HPDE6-E6E7 (cell line): ENCODE measurements around the gene RET.

ENCODE experiments used
- DNase-seq: peaks from one replicate; pipeline ENCODE4 v3.0.0; 2011; ENCODE audit warnings: missing footprints; ENCODE audit errors: extremely low spot score

RET gene

DNA sequence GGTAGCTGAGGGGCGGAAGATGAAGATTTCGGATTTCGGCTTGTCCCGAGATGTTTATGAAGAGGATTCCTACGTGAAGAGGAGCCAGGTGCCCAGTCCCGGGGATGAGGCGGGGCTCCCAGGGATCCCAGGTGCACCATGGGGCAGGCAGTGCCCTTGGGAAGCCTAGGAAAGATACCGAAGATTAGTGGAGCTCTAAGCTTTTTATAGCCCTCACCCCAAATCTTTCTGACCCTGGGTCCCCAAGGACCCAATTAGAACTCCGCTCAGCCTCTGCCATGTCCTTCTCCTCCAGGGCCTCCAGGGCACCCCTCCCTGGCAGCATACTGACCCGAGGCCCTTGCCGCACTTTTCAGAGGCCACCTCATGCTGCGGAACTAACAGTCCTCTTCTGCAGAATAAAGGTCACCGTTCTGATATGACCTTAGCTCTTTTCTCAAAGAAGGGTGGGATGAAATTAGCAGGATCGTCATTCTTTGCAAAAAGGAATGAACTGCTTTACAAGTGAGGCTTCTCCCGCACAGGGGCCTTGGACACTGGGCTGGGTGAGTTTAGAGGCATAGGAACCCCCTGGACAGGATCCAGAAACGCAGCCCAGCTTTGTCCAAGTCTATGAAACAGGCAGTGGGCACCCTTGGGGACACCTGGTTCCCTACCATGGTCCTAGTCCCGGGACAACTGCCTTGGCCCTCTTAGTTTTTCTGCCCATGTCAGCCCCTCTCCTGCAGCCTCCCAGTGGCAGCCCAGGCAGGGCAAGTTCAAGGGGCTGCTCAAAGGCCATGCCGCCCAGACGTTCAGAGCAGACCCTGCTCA lies 43.5 kb downstream of the RET start:
- no peak for DNase-seq

GRCh38 chr10:43120929-43121314 lies 44.1 kb downstream of the RET start:
- DNase-seq: no peak

DNA sequence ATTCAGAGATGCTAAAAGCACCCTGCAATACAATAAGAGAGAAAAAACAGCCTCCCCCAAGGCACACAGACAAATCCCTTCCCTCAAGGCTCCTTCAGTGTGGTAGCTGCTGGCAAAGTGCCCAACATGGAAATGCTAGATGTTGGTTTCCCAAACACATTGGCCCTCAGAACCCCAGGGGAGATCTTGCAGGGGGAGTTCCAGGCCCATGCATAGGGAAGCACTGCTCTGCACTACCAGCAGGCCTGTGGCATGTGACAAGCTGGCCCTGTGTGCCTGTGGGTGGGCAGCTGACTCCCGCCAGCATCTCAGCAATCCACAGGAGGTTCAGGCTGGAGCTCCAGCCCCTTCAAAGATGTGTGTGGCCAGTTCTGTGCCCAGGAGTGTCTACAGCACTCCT lies 44.6 kb downstream of the RET start:
- no peak for DNase-seq

DNA sequence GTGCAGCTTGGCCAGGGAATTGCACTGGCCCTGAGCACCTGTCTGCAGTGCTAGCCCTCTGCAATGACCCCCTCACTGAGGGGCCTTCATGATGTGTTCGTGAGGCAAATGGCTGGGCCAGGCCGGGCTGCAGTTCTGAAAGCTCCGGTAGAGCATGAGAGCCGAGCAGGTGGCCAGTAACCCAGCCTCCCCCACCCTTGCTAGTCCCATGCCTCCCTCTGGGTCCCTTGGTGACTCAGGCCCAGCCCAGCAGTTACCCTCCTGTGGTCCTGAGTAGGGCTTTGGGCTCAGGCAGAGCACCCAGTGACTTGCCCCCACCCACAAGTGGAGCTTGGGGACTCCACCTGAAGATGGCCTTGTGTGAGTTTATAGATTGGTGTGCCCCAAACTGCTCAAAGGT lies 45.2 kb downstream of the RET start:
- DNase-seq: no peak

GRCh38 chr10:43122826-43123225 lies 46.0 kb downstream of the RET start:
- no peak for DNase-seq

DNA sequence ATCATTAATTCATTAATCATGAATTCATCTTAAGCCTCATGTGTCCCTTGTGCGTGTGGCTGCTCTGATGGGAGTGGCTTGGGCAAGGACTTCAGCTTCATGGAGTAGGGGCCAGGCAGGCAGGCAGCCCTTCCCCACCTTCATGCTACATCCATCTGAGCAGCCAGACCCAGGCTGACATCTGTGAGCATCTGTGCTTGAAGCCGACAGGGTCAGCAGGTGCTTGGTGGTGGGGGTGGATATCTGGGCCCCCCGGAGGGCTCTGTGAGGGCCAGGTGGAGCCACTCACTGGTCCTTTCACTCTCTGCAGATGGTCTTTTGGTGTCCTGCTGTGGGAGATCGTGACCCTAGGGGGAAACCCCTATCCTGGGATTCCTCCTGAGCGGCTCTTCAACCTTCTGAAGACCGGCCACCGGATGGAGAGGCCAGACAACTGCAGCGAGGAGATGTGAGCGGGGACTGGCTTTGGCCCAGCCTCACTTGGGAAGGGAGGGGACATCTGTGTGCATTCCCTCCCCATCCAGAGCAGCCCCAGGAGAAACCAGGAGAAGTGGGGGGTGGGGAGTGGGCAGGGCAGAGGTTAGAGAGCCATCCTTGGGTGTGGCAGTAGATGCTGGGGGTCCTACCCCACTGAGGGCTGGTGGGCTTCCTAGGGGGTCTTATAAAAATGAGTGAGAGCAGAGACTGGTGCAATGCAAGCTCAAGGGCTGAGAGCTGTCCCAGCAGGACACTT lies 46.7 kb downstream of the RET start:
- DNase-seq: no peak

DNA sequence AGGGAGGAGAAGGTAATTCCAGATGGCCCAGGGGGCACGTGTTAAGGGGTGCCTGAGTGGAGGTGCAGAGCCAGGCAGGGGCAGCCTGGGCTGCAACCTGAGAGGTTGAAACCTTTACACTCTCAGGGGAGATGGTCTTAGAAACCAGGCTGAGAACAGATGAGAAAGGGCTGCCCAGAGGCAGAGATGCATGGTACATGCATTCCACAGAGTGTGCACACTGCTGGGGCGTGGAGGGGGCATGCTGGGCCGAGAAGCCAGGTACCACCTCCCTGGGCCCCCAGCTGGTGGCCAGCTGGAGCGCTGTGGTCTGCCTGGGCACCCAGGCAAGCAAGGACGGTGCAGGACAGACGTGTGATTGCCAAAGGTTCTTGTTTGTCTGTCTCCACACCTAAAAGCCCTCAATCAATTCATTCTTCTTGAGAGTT lies 47.2 kb downstream of the RET start:
- DNase-seq: no peak

DNA sequence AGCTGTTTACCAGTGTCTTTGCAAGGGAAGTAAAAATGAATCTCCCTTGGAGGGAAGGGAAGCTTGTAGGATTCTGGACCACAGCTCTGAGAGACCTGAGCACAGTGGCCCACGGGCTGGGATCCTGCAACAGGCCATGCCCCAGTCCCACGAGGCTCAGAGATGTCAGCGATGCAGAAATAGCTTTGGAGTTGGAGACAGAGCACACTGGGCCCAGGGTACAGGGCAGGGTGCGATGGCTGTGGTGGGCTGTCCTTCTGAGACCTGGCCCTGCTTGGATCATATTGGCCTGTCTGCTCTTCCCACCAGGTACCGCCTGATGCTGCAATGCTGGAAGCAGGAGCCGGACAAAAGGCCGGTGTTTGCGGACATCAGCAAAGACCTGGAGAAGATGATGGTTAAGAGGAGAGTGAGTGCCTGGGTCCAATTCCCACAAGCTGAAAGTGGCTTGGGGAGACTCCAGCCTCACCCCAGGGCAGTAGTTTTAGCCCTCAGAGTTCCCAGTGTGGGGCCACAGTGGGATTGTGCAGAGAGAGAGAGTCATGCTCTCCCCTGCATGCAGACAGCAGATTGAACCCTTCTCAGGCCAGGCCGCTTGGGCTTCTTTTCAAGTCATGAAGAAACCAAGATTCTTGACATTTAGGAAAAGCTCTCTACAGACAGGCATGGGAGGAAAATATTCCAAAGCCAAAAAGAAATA lies 47.9 kb downstream of the RET start:
- DNase-seq: no peak

- DNase-seq: no peak
Observed at GRCh38 chr10:43125274-43125845, 48.5 kb downstream of the RET start.

GRCh38 chr10:43125881-43126731 lies 49.2 kb downstream of the RET start:
- no peak for DNase-seq

- no peak for DNase-seq
Observed at GRCh38 chr10:43126759-43127424, 50.0 kb downstream of the RET start.

DNA sequence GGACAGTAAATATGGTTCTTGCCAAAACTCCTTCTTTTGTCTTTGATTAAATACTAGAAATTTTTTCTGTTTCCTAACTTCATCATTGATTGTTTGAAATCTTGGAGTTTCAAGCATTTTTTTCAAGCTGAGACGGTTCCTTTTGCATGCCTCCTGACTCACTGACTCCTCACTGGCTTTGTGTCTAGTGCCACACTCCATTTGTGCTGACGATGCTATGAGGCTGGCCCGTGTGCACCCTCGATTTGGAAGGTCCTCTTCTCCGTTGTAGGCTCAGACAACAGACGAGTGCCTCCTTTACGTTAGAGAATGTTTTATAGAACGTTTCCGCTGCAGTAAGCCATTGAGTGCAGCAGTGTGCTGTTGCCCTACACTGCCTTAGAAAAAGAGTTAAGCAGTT lies 50.6 kb downstream of the RET start:
- no peak for DNase-seq

DNA sequence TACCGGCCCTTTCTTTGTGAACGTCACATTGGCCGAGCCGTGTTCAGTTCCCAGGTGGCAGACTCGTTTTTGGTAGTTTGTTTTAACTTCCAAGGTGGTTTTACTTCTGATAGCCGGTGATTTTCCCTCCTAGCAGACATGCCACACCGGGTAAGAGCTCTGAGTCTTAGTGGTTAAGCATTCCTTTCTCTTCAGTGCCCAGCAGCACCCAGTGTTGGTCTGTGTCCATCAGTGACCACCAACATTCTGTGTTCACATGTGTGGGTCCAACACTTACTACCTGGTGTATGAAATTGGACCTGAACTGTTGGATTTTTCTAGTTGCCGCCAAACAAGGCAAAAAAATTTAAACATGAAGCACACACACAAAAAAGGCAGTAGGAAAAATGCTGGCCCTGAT lies 51.5 kb downstream of the RET start:
- DNase-seq: no peak

GRCh38 chr10:43128958-43129706 lies 52.3 kb downstream of the RET start:
- DNase-seq: peak; percentile 69

DNA sequence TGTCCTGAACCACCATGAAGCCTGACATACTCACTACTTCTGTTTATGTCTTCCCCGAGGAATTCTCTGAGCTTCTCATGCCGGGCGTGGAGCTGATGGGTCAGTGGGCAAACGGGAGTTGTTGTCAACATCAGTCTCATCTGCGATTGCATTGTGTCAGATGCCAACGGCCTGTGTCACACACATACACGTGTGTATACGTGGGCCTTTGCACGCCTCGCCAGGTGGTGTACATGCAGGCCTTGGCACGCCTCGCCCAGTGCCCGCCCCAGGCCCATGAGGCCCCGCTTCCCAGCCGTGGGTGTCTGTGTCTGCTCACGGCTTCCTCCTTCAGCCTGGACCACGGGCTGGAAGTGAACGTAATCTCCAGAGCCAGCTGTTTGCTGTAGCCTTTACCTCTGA lies 53.9 kb downstream of the RET start:
- DNase-seq: peak; percentile 39

DNA sequence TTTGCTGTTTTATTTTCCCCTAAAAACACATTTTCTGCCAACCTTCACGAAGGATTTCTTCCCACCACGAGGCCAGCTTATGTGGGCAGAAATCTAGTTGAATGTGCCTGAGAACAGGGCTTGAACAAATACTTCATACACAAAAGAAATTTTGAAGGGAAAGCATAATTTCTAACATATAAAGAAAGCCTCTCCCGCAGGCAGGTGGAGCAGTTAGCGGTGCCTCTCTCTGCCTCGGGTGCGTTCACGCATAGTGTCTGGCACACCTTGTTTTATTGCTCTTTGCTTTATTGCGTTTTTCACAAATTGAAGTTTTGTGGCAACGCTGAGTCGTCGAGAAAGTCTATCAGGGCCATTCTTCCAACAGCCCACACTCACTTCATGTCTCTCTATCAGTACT lies 54.4 kb downstream of the RET start:
- DNase-seq: no peak

- DNase-seq: no peak
Observed at GRCh38 chr10:43131906-43132305, 55.0 kb downstream of the RET start.

- no peak for DNase-seq
Observed at GRCh38 chr10:43132867-43133787, 56.3 kb downstream of the RET start.
